Cardiac muscle cell (in vitro differentiated cells and primary cell): Measurements from ENCODE around the gene HCN2. TPM values are rescaled to one million over a fixed set of nuclear protein-coding genes. Genes with fewer than 3 reads are reported as not detected.

Experiments used
- DNase-seq, 2 donors: peaks; one replicate each; pipeline versions ENCODE4 v3.0.0 to v3.0.0-alpha.2; 2010 to 2017; ENCODE audit warnings: low read depth in 1 of 2, low spot score in 1 of 2
- H3K27ac ChIP-seq: fragments of 200-600 bp; sonication (generic); 2 replicates; pipeline ENCODE4 v1.5.1; 2016
- H3K27me3 ChIP-seq: fragments of 200-600 bp; sonication (generic); 2 replicates; pipeline ENCODE4 v1.6.0; 2016; ENCODE audit warnings: control low read depth
- H3K36me3 ChIP-seq: fragments of 200-600 bp; sonication (generic); 2 replicates; pipeline ENCODE4 v1.5.1; 2016; ENCODE audit warnings: control low read depth
- H3K4me1 ChIP-seq: fragments of 200-600 bp; sonication (generic); 2 replicates; pipeline ENCODE4 v1.8.1; 2017; ENCODE audit warnings: low read depth, mild to moderate bottlenecking, mixed run types
- H3K4me3 ChIP-seq: fragments of 200-600 bp; sonication (generic); 2 replicates; pipeline ENCODE4 v1.5.1; 2016; ENCODE audit warnings: mild to moderate bottlenecking
- H3K9me3 ChIP-seq: fragments of 200-600 bp; sonication (generic); 2 replicates; pipeline ENCODE4 v1.5.1; 2017; ENCODE audit warnings: low read depth, mild to moderate bottlenecking, control low read depth
- polyA plus RNA-seq: library from polyadenylated mRNA; unstranded; fragments of >200 nt; fragmentation: Nextera tagmentation; extraction: Ambion mirVana; gene quantifications from 2 replicates; pipeline ENCODE4 v1.2.1, GENCODE V29; 2016
- total RNA-seq: library from RNA; depleted of rRNA; stranded (reverse); fragments of >200 nt; gene quantifications from 2 replicates; pipeline ENCODE4 v1.2.3, GENCODE V29; 2016
- TF ChIP-seq, protein P1 (sequence below): IDR thresholded peaks from 2 replicates; pipeline ENCODE4 v1.5.1; 2012; ENCODE audit warnings: low read depth, mild to moderate bottlenecking, low read length

The HCN2 gene
- total and polyA plus RNA-seq, 2 experiments from 2014 or later: 0.46 to 1.0 TPM

DNA sequence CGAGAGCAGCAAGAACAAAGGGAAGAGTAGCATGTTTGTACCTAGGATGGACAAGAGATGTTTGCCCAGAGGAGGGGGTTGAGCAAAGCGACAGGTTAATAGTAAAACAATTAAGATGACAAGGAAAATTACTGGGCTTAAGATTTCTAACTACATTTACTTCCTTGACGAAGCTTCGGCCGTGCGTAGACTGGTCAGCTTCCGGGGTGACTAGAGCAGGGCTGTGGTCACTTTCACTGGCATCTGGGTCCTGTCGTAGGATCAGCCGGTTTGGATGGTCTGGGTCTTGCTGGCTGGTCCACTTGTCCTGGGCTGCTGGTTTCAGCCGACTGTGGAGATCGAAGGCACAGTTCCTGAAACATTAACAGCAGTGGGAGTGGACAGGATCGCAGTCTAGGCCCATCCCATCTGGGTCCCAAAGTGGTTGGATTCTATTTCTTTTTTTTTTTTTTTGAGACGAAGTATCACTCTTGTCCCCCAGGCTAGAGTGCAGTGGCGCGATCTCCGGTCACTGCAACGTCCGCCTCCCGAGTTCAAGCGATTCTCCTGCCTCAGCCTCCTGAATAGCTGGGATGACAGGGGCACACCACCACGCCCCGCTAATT lies 22.3 kb upstream of the HCN2 start:
- TF ChIP-seq, protein P1, sequence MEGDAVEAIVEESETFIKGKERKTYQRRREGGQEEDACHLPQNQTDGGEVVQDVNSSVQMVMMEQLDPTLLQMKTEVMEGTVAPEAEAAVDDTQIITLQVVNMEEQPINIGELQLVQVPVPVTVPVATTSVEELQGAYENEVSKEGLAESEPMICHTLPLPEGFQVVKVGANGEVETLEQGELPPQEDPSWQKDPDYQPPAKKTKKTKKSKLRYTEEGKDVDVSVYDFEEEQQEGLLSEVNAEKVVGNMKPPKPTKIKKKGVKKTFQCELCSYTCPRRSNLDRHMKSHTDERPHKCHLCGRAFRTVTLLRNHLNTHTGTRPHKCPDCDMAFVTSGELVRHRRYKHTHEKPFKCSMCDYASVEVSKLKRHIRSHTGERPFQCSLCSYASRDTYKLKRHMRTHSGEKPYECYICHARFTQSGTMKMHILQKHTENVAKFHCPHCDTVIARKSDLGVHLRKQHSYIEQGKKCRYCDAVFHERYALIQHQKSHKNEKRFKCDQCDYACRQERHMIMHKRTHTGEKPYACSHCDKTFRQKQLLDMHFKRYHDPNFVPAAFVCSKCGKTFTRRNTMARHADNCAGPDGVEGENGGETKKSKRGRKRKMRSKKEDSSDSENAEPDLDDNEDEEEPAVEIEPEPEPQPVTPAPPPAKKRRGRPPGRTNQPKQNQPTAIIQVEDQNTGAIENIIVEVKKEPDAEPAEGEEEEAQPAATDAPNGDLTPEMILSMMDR: no peak
- peaks cover 5% of the 10 kb centered on the region for H3K4me1 ChIP-seq
- no peaks in the 10 kb centered on the region for H3K36me3 ChIP-seq
- H3K9me3 ChIP-seq: no peaks in the 10 kb centered on the region
- H3K27ac ChIP-seq: peak overlapping the region; percentile 75
- DNase-seq: no peak
- H3K27me3 ChIP-seq: no peaks in the 10 kb centered on the region
- no peak overlapping the region for H3K4me3 ChIP-seq

- H3K27me3 ChIP-seq: no peaks in the 10 kb centered on the region
- peaks cover 18% of the 10 kb centered on the region for H3K4me1 ChIP-seq
- no peaks in the 10 kb centered on the region for H3K36me3 ChIP-seq
- H3K4me3 ChIP-seq: no peak overlapping the region
- DNase-seq: no peak
- no peaks in the 10 kb centered on the region for H3K9me3 ChIP-seq
- H3K27ac ChIP-seq: no peak overlapping the region
- TF ChIP-seq, protein P1: no peak
Measured at GRCh38 chr19:570251-570686, 19.4 kb upstream of the HCN2 start.

GRCh38 chr19:570937-571565 lies 18.6 kb upstream of the HCN2 start:
- Histone ChIP-seq H3K9me3 (no peaks in the 10 kb centered on the region), H3K4me3 (peak overlapping the region; percentile 29), H3K4me1 (peaks cover 26% of the 10 kb centered on the region), H3K27ac (peak overlapping the region; percentile 65), H3K36me3 (no peaks in the 10 kb centered on the region), H3K27me3 (no peaks in the 10 kb centered on the region)
- TF ChIP-seq, protein P1: no peak
- peak; percentile 30 to 40 for DNase-seq

GRCh38 chr19:571566-571974 lies 18.1 kb upstream of the HCN2 start:
- H3K4me3 ChIP-seq: peak overlapping the region; percentile 29
- H3K4me1 ChIP-seq: peaks cover 29% of the 10 kb centered on the region
- no peaks in the 10 kb centered on the region for H3K27me3 ChIP-seq
- H3K27ac ChIP-seq: peak overlapping the region; percentile 65
- H3K36me3 ChIP-seq: no peaks in the 10 kb centered on the region
- peak; percentile 37 to 38 for DNase-seq
- H3K9me3 ChIP-seq: no peaks in the 10 kb centered on the region
- TF ChIP-seq, protein P1: no peak

GRCh38 chr19:572140-572742 lies 17.4 kb upstream of the HCN2 start, which contains the start of gene BSG:
Gene BSG (plus strand): TSS chr19:572596. CDS start chr19:572635, 39 bp downstream.
- H3K9me3 ChIP-seq: no peaks in the 10 kb centered on the region

More at GRCh38 chr19:572140-572742, 17.4 kb upstream of the HCN2 start, which contains the start of gene BSG:
- Histone ChIP-seq H3K27me3 (no peaks in the 10 kb centered on the region), H3K4me1 (peaks cover 24% of the 10 kb centered on the region), H3K4me3 (peak within 1 kb of the TSS; percentile 96), H3K36me3 (no peaks in the 10 kb centered on the region), H3K27ac (peak within 1 kb of the TSS; percentile 90)
- DNase-seq: peak; percentile 99
- TF ChIP-seq, protein P1: no peak
